HG02623 (cell line): ENCODE measurements around the gene ARCN1.
A peak's percentile ranks its signal among the peaks of the same experiment; 100 is the strongest.

Experiments used
- ATAC-seq: cut with Tn5 transposase; IDR thresholded peaks from one replicate; pipeline ENCODE4 v1.9.1; 2021; ENCODE audit warnings: moderate library complexity; ENCODE audit not compliant: unreplicated experiment

The ARCN1 gene

GRCh38 chr11:118572061-118572980 is at the start of gene ARCN1:
Gene ARCN1 (plus strand): TSS chr11:118572409. CDS start chr11:118572548, 139 bp downstream.
- ATAC-seq = peak; percentile 56

- no peak for ATAC-seq
Observed at GRCh38 chr11:118522571-118523072, 49.6 kb upstream of the ARCN1 start.

GRCh38 chr11:118524356-118524755 is 47.9 kb upstream of the ARCN1 start:
- no peak for ATAC-seq

GRCh38 chr11:118524757-118525470 is 47.3 kb upstream of the ARCN1 start:
- ATAC-seq = no peak

GRCh38 chr11:118526688-118527087 is 45.5 kb upstream of the ARCN1 start:
- ATAC-seq = no peak

- ATAC-seq = no peak
Observed at GRCh38 chr11:118527109-118527508, 45.1 kb upstream of the ARCN1 start, which contains the start of gene TTC36. Gene TTC36 (plus strand): TSS chr11:118527474. CDS start chr11:118527495, 21 bp downstream.

GRCh38 chr11:118528511-118528910 is 43.7 kb upstream of the ARCN1 start:
- no peak for ATAC-seq

- no peak for ATAC-seq
Observed at GRCh38 chr11:118529584-118530175, 42.5 kb upstream of the ARCN1 start.

GRCh38 chr11:118530180-118530682 is 42.0 kb upstream of the ARCN1 start:
- no peak for ATAC-seq

GRCh38 chr11:118530683-118531596 is 41.3 kb upstream of the ARCN1 start, which contains the start of gene TMEM25:
Gene TMEM25 (plus strand): TSS chr11:118531192. CDS start chr11:118531802, 610 bp downstream.
- peak; percentile 54 for ATAC-seq

GRCh38 chr11:118531597-118532084 is 40.6 kb upstream of the ARCN1 start:
- no peak for ATAC-seq

GRCh38 chr11:118532091-118532490 is 40.1 kb upstream of the ARCN1 start:
- no peak for ATAC-seq

GRCh38 chr11:118532852-118533768 is 39.1 kb upstream of the ARCN1 start:
- no peak for ATAC-seq

- ATAC-seq = no peak
Observed at GRCh38 chr11:118533769-118534729, 38.2 kb upstream of the ARCN1 start.

GRCh38 chr11:118535261-118535660 is 36.9 kb upstream of the ARCN1 start:
- no peak for ATAC-seq

- no peak for ATAC-seq
Observed at GRCh38 chr11:118536726-118537125, 35.5 kb upstream of the ARCN1 start.

GRCh38 chr11:118537409-118537980 is 34.7 kb upstream of the ARCN1 start:
- no peak for ATAC-seq
